K562 (cell line): Measurements from ENCODE around the gene ETV4. TPM values are rescaled to one million over a fixed set of nuclear protein-coding genes. Genes with fewer than 3 reads are reported as not detected.

Experiments
- BRD4 ChIP-seq: fragments of 200-600 bp; sonication (generic); IDR thresholded peaks from 2 replicates; pipeline ENCODE4 v1.6.1; 2017; ENCODE audit warnings: inconsistent platforms
- EZH2 ChIP-seq: IDR thresholded peaks from 2 replicates; pipeline ENCODE4 v1.6.1; 2012; ENCODE audit warnings: low read depth, mild to moderate bottlenecking, inconsistent platforms, low read length, borderline replicate concordance
- GABPB2 ChIP-seq: fragments of 250-450 bp; sonication (Bioruptor Pico); conservative IDR thresholded peaks from 2 replicates; pipeline ENCODE4 v1.5.1; 2021; ENCODE audit warnings: mild to moderate bottlenecking
- GTF2E2 ChIP-seq: fragments of 200-800 bp; sonication (Bioruptor generic); IDR thresholded peaks from 2 replicates; pipeline ENCODE4 v1.6.1; 2016; ENCODE audit warnings: missing genetic modification characterization, missing compliant biosample characterization
- KLF10 ChIP-seq: fragments of 250-450 bp; sonication (Bioruptor Pico); IDR thresholded peaks from 2 replicates; pipeline ENCODE4 v1.6.1; 2021; ENCODE audit warnings: matching md5 sums
- SMARCB1 ChIP-seq: IDR thresholded peaks from 2 replicates; pipeline ENCODE4 v1.6.1; 2011; ENCODE audit warnings: improper control_type of control experiment, low read depth; ENCODE audit not compliant: insufficient read length
- SRSF9 ChIP-seq: fragments of 200-400 bp; formaldehyde crosslinking; IDR thresholded peaks from 2 replicates; pipeline ENCODE4 v1.6.1; 2017; ENCODE audit warnings: low read depth, low read length, borderline replicate concordance
- TEAD4 ChIP-seq, 2 experiments: sonication (generic) in 1 of 2; formaldehyde crosslinking in 1 of 2; IDR thresholded peaks; 2 replicates each; pipeline versions ENCODE4 v1.6.1 to v1.8.0; 2012 to 2022; ENCODE audit warnings: borderline replicate concordance in 1 of 2, inconsistent platforms in 1 of 2, low read length in 1 of 2, mild to moderate bottlenecking in 1 of 2, missing genetic modification reagents in 1 of 2
- ZNF316 ChIP-seq: fragments of 450-650 bp; IDR thresholded peaks from 2 replicates; pipeline ENCODE4 v1.6.1; 2016
- ZNF561 ChIP-seq: fragments of 450-650 bp; formaldehyde crosslinking; conservative IDR thresholded peaks from 2 replicates; pipeline ENCODE4 v1.4.0; 2020; ENCODE audit warnings: mild to moderate bottlenecking, moderate library complexity
- ZNF668 ChIP-seq: fragments of 250-450 bp; sonication (Bioruptor Pico); IDR thresholded peaks from 2 replicates; pipeline ENCODE4 v1.8.0; 2022; ENCODE audit warnings: mild to moderate bottlenecking, inconsistent platforms
- ZNF695 ChIP-seq: fragments of 450-650 bp; formaldehyde crosslinking; IDR thresholded peaks from 2 replicates; pipeline ENCODE4 v1.4.0; 2020; ENCODE audit warnings: mild to moderate bottlenecking, moderate library complexity
- ZSCAN32 ChIP-seq: fragments of 450-650 bp; formaldehyde crosslinking; IDR thresholded peaks from 2 replicates; pipeline ENCODE4 v1.4.0; 2020; ENCODE audit warnings: mild to moderate bottlenecking, moderate library complexity
- polyA plus RNA-seq, 8 experiments: library from polyadenylated mRNA; depleted of rRNA in 4 of 8; stranded (reverse) in 5 of 8; unstranded in 3 of 8; fragments of >200 nt; fragmentation: Nextera tagmentation in 2 of 8; fragmentation: Illumina TruSeq in 1 of 8; extraction: Ambion mirVana in 2 of 8; extraction: Trizol in 1 of 8; gene quantifications; 2 replicates each; pipeline versions ENCODE4 v1.2.1 to v1.2.3, GENCODE V29; 2011 to 2014; ENCODE audit warnings: inconsistent platforms in 1 of 8, missing spikeins in 1 of 8
- total RNA-seq, 7 experiments: library from RNA; depleted of rRNA in 6 of 7; stranded (reverse); fragments of >200 nt in 6 of 7; fragmentation: Illumina TruSeq in 2 of 7; extraction: Trizol in 2 of 7; gene quantifications; 2 replicates each; pipeline versions ENCODE4 v1.2.1 to v1.2.3, GENCODE V29; 2011 to 2021; ENCODE audit warnings: low replicate concordance in 1 of 7
- TF ChIP-seq, protein P1 (sequence below): fragments of 250-450 bp; sonication (Bioruptor Pico); IDR thresholded peaks from 2 replicates; pipeline ENCODE4 v1.4.0; 2020; ENCODE audit warnings: mild to moderate bottlenecking, moderate library complexity
- TF ChIP-seq, protein P2 (sequence below): fragments of 250-450 bp; sonication (Bioruptor Pico); IDR thresholded peaks from 2 replicates; pipeline ENCODE4 v1.4.0; 2020; ENCODE audit warnings: mild to moderate bottlenecking
- TF ChIP-seq, protein P3 (sequence below): fragments of 250-450 bp; sonication (Bioruptor Pico); IDR thresholded peaks from 2 replicates; pipeline ENCODE4 v1.5.0; 2021
- TF ChIP-seq, protein P4 (sequence below), 2 experiments: fragments of 150-350 bp in 1 of 2; IDR thresholded peaks; 2 replicates each; pipeline ENCODE4 v1.6.1; 2012 to 2016; ENCODE audit warnings: low read depth in 2 of 2, low read length in 2 of 2, mild to moderate bottlenecking in 1 of 2, moderate library complexity in 1 of 2

The ETV4 gene
- total and polyA plus RNA-seq, 9 of the 15 experiments (the other 6 are each of a cell fraction or from before 2014, with no cell fraction given) = 5.5 to 66.3 (median 28.2) TPM

DNA sequence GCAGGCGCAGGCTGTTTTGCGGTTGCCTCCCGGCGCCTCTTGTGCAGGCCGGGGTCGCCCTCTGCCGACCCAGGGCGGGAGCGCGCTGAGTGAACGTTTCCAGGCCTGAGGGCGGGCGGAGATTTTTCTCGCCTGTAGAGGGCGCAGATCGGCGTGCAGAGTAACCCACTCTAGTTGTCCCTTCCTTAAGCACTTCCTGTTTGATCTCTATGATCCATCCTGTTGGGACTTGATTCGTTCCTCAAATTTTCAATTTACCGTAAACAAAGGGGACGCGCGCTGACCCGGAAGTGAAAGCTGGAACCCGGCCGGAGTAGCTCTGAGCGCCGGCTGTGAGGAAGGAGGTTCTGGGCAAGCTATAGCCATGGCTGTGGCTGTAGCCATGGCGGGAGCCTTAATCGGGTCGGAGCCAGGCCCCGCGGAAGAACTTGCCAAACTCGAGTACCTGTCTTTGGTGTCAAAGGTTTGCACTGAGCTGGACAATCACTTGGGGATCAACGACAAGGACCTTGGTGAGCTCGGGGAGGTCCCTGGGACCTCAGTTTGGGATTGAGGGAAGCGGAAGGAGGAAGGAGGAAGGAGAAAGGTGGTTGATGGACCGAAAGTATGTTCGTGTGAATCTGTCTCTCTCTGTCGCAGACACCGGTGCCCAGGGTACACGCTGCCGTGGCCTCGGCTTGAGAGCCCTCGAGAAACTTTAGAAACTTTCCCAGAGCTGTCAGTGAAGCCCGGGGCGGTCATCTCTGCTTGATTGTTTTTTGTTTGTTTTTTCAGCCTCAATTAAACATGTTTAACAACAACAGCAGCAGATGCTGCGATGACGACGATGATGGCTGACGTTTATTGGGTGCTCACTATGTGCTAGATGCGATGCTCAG, 62.2 kb downstream of the ETV4 start, which contains the start of gene DHX8 (continued):
- TF ChIP-seq, protein P1, sequence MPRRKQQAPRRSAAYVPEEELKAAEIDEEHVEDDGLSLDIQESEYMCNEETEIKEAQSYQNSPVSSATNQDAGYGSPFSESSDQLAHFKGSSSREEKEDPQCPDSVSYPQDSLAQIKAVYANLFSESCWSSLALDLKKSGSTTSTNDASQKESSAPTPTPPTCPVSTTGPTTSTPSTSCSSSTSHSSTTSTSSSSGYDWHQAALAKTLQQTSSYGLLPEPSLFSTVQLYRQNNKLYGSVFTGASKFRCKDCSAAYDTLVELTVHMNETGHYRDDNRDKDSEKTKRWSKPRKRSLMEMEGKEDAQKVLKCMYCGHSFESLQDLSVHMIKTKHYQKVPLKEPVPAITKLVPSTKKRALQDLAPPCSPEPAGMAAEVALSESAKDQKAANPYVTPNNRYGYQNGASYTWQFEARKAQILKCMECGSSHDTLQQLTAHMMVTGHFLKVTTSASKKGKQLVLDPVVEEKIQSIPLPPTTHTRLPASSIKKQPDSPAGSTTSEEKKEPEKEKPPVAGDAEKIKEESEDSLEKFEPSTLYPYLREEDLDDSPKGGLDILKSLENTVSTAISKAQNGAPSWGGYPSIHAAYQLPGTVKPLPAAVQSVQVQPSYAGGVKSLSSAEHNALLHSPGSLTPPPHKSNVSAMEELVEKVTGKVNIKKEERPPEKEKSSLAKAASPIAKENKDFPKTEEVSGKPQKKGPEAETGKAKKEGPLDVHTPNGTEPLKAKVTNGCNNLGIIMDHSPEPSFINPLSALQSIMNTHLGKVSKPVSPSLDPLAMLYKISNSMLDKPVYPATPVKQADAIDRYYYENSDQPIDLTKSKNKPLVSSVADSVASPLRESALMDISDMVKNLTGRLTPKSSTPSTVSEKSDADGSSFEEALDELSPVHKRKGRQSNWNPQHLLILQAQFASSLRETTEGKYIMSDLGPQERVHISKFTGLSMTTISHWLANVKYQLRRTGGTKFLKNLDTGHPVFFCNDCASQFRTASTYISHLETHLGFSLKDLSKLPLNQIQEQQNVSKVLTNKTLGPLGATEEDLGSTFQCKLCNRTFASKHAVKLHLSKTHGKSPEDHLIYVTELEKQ (CRISPR knock-in tag) = no peak
- no peak for TF ChIP-seq BRD4
- TF ChIP-seq SRSF9 = no peak
- TF ChIP-seq ZNF668 (CRISPR knock-in tag) = no peak
- no peak for TF ChIP-seq ZNF695
- TF ChIP-seq, protein P2, sequence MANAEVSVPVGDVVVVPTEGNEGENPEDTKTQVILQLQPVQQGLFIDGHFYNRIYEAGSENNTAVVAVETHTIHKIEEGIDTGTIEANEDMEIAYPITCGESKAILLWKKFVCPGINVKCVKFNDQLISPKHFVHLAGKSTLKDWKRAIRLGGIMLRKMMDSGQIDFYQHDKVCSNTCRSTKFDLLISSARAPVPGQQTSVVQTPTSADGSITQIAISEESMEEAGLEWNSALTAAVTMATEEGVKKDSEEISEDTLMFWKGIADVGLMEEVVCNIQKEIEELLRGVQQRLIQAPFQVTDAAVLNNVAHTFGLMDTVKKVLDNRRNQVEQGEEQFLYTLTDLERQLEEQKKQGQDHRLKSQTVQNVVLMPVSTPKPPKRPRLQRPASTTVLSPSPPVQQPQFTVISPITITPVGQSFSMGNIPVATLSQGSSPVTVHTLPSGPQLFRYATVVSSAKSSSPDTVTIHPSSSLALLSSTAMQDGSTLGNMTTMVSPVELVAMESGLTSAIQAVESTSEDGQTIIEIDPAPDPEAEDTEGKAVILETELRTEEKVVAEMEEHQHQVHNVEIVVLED (CRISPR knock-in tag) = peak; percentile 40
- TF ChIP-seq ZNF561 (CRISPR knock-in tag) = no peak
- no peak for TF ChIP-seq EZH2
- no peak for TF ChIP-seq SMARCB1
- TF ChIP-seq, protein P3, sequence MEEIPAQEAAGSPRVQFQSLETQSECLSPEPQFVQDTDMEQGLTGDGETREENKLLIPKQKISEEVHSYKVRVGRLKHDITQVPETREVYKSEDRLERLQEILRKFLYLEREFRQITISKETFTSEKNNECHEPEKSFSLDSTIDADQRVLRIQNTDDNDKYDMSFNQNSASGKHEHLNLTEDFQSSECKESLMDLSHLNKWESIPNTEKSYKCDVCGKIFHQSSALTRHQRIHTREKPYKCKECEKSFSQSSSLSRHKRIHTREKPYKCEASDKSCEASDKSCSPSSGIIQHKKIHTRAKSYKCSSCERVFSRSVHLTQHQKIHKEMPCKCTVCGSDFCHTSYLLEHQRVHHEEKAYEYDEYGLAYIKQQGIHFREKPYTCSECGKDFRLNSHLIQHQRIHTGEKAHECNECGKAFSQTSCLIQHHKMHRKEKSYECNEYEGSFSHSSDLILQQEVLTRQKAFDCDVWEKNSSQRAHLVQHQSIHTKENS (CRISPR knock-in tag) = no peak
- no peak for TF ChIP-seq ZNF316
- 0 out of 2 replicates have a peak, but pooled peaks have one; percentile 43 for TF ChIP-seq GTF2E2 (tag)
- no peak for TF ChIP-seq GABPB2 (CRISPR knock-in tag)
- peak; percentile 40; the same call in 1 of the 2 replicates for TF ChIP-seq TEAD4 (IDR thresholded peaks at IDR 0.05; ENCODE audit: low read length)
- TF ChIP-seq TEAD4 (CRISPR knock-in tag; IDR thresholded peaks at IDR 0.05; ENCODE audit: borderline replicate concordance) = no peak
- TF ChIP-seq, protein P4, sequence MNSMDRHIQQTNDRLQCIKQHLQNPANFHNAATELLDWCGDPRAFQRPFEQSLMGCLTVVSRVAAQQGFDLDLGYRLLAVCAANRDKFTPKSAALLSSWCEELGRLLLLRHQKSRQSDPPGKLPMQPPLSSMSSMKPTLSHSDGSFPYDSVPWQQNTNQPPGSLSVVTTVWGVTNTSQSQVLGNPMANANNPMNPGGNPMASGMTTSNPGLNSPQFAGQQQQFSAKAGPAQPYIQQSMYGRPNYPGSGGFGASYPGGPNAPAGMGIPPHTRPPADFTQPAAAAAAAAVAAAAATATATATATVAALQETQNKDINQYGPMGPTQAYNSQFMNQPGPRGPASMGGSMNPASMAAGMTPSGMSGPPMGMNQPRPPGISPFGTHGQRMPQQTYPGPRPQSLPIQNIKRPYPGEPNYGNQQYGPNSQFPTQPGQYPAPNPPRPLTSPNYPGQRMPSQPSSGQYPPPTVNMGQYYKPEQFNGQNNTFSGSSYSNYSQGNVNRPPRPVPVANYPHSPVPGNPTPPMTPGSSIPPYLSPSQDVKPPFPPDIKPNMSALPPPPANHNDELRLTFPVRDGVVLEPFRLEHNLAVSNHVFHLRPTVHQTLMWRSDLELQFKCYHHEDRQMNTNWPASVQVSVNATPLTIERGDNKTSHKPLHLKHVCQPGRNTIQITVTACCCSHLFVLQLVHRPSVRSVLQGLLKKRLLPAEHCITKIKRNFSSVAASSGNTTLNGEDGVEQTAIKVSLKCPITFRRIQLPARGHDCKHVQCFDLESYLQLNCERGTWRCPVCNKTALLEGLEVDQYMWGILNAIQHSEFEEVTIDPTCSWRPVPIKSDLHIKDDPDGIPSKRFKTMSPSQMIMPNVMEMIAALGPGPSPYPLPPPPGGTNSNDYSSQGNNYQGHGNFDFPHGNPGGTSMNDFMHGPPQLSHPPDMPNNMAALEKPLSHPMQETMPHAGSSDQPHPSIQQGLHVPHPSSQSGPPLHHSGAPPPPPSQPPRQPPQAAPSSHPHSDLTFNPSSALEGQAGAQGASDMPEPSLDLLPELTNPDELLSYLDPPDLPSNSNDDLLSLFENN (IDR thresholded peaks at IDR 0.05; ENCODE audit: low read depth in 2 of 2, low read length in 2 of 2) = 0 out of 4 replicates have a peak, but pooled peaks of 1 of the 2 experiments have one; percentile 60
- TF ChIP-seq ZSCAN32 (CRISPR knock-in tag) = no peak
- TF ChIP-seq KLF10 (CRISPR knock-in tag) = no peak
